Osteocyte (in vitro differentiated cells): Measurements from ENCODE around the gene REPIN1. TPM values are rescaled to one million over a fixed set of nuclear protein-coding genes. Genes with fewer than 3 reads are reported as not detected.

Source experiments
- DNase-seq: peaks from one replicate; pipeline ENCODE4 v3.0.0; 2021; ENCODE audit warnings: mixed read lengths; ENCODE audit not compliant: unreplicated experiment; ENCODE audit errors: extremely low spot score
- H3K27ac Mint-ChIP-seq: one replicate; pipeline ENCODE4 v1.8.0; 2021; ENCODE audit warnings: mild to moderate bottlenecking, mixed read lengths; ENCODE audit not compliant: unreplicated experiment
- H3K27me3 Mint-ChIP-seq: one replicate; pipeline ENCODE4 v1.8.0; 2021; ENCODE audit warnings: mixed read lengths; ENCODE audit not compliant: unreplicated experiment
- H3K36me3 Mint-ChIP-seq: one replicate; pipeline ENCODE4 v1.8.0; 2021; ENCODE audit warnings: mixed read lengths; ENCODE audit not compliant: unreplicated experiment
- H3K4me1 Mint-ChIP-seq: one replicate; pipeline ENCODE4 v1.8.0; 2021; ENCODE audit warnings: mixed read lengths; ENCODE audit not compliant: unreplicated experiment
- H3K4me3 Mint-ChIP-seq: one replicate; pipeline ENCODE4 v1.8.0; 2021; ENCODE audit warnings: mild to moderate bottlenecking, moderate library complexity, mixed read lengths; ENCODE audit not compliant: unreplicated experiment
- H3K9me3 Mint-ChIP-seq: one replicate; pipeline ENCODE4 v1.8.0; 2021; ENCODE audit warnings: mixed read lengths; ENCODE audit not compliant: unreplicated experiment
- total RNA-seq: library from RNA; stranded (reverse); gene quantifications from 2 replicates; pipeline ENCODE4 v1.2.1, GENCODE V29; 2021
- TF ChIP-seq, protein P1 (sequence below): fragments of 200-600 bp; sonication (generic); IDR thresholded peaks from 2 replicates; pipeline ENCODE4 v1.5.0; 2021; ENCODE audit warnings: antibody characterized with exemption, mild to moderate bottlenecking, moderate library complexity

REPIN1 gene
- total RNA-seq, 1 donor from 2014 or later, result 66.3 TPM

DNA sequence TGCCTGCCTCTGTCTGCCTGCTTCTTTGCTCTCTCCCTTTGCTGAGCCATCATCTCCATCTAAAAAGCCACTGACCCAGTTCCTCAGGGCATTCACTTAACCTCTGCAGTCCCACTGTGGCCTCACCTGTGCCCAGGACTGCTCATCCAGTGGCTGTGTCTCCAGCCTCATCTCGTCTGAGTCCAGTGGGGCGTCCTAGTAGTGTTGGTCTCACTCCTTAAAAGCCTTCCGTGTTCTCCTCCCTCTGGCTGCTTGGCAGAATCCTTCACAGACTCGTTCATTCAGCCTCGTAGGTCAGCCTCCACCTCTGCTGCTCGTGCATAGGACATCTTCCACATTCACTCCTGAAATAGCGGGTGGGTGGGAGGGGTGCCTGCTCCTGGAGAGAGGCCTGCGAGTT lies 34.5 kb upstream of the REPIN1 start:
- Mint-ChIP-seq H3K9me3 (no peaks in the 10 kb centered on the region), H3K36me3 (no peaks in the 10 kb centered on the region), H3K27me3 (no peaks in the 10 kb centered on the region), H3K4me1 (no peaks in the 10 kb centered on the region), H3K4me3 (no peak overlapping the region), H3K27ac (no peak overlapping the region)
- no peak for DNase-seq
- TF ChIP-seq, protein P1, sequence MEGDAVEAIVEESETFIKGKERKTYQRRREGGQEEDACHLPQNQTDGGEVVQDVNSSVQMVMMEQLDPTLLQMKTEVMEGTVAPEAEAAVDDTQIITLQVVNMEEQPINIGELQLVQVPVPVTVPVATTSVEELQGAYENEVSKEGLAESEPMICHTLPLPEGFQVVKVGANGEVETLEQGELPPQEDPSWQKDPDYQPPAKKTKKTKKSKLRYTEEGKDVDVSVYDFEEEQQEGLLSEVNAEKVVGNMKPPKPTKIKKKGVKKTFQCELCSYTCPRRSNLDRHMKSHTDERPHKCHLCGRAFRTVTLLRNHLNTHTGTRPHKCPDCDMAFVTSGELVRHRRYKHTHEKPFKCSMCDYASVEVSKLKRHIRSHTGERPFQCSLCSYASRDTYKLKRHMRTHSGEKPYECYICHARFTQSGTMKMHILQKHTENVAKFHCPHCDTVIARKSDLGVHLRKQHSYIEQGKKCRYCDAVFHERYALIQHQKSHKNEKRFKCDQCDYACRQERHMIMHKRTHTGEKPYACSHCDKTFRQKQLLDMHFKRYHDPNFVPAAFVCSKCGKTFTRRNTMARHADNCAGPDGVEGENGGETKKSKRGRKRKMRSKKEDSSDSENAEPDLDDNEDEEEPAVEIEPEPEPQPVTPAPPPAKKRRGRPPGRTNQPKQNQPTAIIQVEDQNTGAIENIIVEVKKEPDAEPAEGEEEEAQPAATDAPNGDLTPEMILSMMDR, result no peak

DNA sequence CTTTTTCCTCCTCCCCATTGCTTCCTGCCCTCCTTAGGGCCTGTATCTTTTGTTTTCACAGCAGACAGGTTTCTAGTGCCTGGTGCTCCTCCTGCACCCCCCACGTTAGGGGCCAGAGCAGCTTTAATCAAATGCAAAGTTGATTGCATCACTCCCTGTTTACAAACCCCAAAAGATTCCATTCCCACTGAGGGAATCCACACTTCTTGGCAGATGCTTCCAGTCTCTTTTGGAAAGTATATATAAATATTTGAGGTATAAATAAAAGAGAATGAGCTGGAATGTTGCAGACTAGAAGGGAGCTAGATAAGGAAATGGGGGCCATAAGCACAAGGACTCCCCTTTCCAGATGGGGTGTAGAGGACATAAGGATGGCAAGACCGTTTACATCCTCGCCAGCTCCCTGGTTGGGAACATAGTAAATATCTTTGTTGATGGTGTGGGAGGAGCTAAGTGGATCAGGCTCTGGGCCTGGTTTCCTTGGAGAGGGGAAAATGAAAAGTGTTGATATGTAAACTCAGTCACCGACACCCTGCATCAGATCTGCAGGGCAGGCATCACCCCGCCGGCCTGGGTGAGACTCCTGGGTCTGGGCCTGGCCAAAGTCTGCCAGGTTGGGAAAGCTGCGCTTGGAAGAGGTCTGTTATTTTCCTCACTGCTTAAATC lies 33.4 kb upstream of the REPIN1 start:
- no peak overlapping the region for H3K4me3 Mint-ChIP-seq
- no peaks in the 10 kb centered on the region for H3K36me3 Mint-ChIP-seq
- H3K27ac Mint-ChIP-seq, result no peak overlapping the region
- peaks cover 3% of the 10 kb centered on the region for H3K4me1 Mint-ChIP-seq
- TF ChIP-seq, protein P1, result no peak
- H3K27me3 Mint-ChIP-seq, result peaks cover 6% of the 10 kb centered on the region
- DNase-seq, result no peak
- no peaks in the 10 kb centered on the region for H3K9me3 Mint-ChIP-seq

DNA sequence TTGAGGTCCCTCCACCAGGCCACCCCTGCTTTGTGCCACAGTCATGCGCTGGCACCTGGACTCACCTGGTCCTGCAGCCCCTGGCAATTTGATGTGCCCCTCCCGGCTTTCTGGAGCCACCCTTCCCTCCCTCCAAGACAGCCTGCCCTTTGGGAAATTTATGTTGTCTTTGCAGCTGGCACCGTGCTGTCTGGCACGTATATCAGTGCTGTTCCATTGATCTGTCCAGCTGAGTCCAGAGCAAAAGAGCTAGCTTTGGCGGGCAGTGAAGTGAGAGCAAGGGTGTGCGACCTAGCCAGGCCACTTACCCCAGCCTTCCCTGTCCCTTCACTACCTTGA lies 32.9 kb upstream of the REPIN1 start:
- Mint-ChIP-seq H3K9me3 (no peaks in the 10 kb centered on the region), H3K36me3 (no peaks in the 10 kb centered on the region), H3K27ac (no peak overlapping the region), H3K4me1 (peaks cover 3% of the 10 kb centered on the region), H3K4me3 (no peak overlapping the region), H3K27me3 (peaks cover 8% of the 10 kb centered on the region)
- TF ChIP-seq, protein P1, result no peak
- DNase-seq, result no peak

DNA sequence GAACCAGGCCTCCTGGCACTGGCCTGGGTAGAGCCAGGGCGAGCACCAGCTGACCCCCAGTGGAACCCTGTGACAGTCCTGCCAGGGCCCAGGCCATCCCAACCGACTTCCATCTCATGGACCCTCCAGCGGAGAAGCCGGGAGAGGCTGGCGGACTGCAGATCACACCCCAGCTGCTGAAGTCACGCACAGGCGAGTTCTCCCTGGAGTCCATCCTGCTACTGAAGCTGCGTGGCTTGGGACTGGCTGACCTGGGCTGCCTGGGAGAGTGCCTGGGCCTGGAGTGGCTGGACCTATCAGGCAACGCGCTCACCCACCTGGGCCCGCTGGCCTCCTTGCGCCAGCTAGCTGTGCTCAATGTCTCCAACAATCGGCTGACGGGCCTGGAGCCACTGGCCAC lies 31.9 kb upstream of the REPIN1 start:
- Mint-ChIP-seq H3K27ac (no peak overlapping the region), H3K36me3 (no peaks in the 10 kb centered on the region), H3K9me3 (no peaks in the 10 kb centered on the region), H3K4me1 (peaks cover 3% of the 10 kb centered on the region), H3K4me3 (no peak overlapping the region), H3K27me3 (peaks cover 12% of the 10 kb centered on the region)
- no peak for DNase-seq
- TF ChIP-seq, protein P1, result no peak

DNA sequence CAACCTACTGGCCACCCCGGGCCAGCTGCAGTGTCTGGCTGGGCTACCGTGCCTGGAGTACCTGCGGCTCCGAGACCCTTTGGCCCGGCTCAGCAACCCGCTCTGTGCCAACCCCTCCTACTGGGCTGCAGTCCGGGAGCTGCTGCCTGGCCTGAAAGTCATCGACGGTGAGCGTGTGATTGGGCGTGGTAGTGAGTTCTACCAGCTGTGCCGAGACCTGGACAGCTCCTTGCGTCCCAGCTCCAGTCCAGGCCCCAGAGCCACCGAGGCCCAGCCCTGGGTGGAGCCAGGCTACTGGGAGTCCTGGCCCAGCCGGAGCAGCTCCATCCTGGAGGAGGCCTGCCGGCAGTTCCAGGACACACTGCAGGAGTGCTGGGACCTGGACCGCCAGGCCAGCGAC lies 31.4 kb upstream of the REPIN1 start:
- H3K4me3 Mint-ChIP-seq, result no peak overlapping the region
- no peaks in the 10 kb centered on the region for H3K36me3 Mint-ChIP-seq
- peaks cover 16% of the 10 kb centered on the region for H3K27me3 Mint-ChIP-seq
- no peak for DNase-seq
- H3K4me1 Mint-ChIP-seq, result peaks cover 6% of the 10 kb centered on the region
- H3K9me3 Mint-ChIP-seq, result no peaks in the 10 kb centered on the region
- TF ChIP-seq, protein P1, result no peak
- H3K27ac Mint-ChIP-seq, result no peak overlapping the region
